B cell (primary cell): ENCODE data around the gene NPIPB9.
"Not testable (repeated sequence)": the region's sequence is repeated elsewhere in the genome, so short reads cannot be mapped to it uniquely, and the experiment has no call there.

Source experiments
- EZH2 ChIP-seq: IDR thresholded peaks from 2 replicates; pipeline ENCODE4 v1.6.1; 2012; ENCODE audit warnings: borderline replicate concordance, low read depth, mild to moderate bottlenecking, moderate library complexity, low read length; ENCODE audit not compliant: insufficient read depth, poor library complexity, severe bottlenecking
- TF ChIP-seq, protein P1 (sequence below): fragments of 200-600 bp; IDR thresholded peaks from one replicate; pipeline ENCODE4 v1.8.0; 2022; ENCODE audit warnings: antibody characterized with exemption, mild to moderate bottlenecking

- TF ChIP-seq, protein P1, sequence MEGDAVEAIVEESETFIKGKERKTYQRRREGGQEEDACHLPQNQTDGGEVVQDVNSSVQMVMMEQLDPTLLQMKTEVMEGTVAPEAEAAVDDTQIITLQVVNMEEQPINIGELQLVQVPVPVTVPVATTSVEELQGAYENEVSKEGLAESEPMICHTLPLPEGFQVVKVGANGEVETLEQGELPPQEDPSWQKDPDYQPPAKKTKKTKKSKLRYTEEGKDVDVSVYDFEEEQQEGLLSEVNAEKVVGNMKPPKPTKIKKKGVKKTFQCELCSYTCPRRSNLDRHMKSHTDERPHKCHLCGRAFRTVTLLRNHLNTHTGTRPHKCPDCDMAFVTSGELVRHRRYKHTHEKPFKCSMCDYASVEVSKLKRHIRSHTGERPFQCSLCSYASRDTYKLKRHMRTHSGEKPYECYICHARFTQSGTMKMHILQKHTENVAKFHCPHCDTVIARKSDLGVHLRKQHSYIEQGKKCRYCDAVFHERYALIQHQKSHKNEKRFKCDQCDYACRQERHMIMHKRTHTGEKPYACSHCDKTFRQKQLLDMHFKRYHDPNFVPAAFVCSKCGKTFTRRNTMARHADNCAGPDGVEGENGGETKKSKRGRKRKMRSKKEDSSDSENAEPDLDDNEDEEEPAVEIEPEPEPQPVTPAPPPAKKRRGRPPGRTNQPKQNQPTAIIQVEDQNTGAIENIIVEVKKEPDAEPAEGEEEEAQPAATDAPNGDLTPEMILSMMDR = not testable (repeated sequence)
- TF ChIP-seq EZH2 = not testable (repeated sequence)
Measured at GRCh38 chr16:28802235-28803019, 50.8 kb downstream of the NPIPB9 start.
